Body of pancreas (tissue), 4 donors: ENCODE measurements around the gene HOXD10.

Source experiments
- POLR2A ChIP-seq, 3 donors: fragments of 450-650 bp; IDR thresholded peaks; one replicate each; pipeline ENCODE4 v1.6.1; 2016; ENCODE audit warnings: antibody characterized with exemption in 3 of 3, mild to moderate bottlenecking in 2 of 3
- TF ChIP-seq, protein P1 (sequence below), 7 experiments: fragments of 450-650 bp in 4 of 7; fragments of 200-600 bp in 3 of 7; sonication (generic) in 3 of 7; IDR thresholded peaks; one replicate each; pipeline ENCODE4 v1.5.1; 2016 to 2019; ENCODE audit warnings: antibody characterized with exemption in 7 of 7

GRCh38 chr2:176085861-176086771, 30.5 kb upstream of the HOXD10 start:
- TF ChIP-seq, protein P1, sequence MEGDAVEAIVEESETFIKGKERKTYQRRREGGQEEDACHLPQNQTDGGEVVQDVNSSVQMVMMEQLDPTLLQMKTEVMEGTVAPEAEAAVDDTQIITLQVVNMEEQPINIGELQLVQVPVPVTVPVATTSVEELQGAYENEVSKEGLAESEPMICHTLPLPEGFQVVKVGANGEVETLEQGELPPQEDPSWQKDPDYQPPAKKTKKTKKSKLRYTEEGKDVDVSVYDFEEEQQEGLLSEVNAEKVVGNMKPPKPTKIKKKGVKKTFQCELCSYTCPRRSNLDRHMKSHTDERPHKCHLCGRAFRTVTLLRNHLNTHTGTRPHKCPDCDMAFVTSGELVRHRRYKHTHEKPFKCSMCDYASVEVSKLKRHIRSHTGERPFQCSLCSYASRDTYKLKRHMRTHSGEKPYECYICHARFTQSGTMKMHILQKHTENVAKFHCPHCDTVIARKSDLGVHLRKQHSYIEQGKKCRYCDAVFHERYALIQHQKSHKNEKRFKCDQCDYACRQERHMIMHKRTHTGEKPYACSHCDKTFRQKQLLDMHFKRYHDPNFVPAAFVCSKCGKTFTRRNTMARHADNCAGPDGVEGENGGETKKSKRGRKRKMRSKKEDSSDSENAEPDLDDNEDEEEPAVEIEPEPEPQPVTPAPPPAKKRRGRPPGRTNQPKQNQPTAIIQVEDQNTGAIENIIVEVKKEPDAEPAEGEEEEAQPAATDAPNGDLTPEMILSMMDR (IDR thresholded peaks at IDR 0.05), result peak in 5 of 7 experiments; percentile 11 to 44 (median 25)
- no peak for TF ChIP-seq POLR2A (IDR thresholded peaks at IDR 0.05)
